ENCODE measurements around the gene TMEM86B.

The TMEM86B gene

DNA sequence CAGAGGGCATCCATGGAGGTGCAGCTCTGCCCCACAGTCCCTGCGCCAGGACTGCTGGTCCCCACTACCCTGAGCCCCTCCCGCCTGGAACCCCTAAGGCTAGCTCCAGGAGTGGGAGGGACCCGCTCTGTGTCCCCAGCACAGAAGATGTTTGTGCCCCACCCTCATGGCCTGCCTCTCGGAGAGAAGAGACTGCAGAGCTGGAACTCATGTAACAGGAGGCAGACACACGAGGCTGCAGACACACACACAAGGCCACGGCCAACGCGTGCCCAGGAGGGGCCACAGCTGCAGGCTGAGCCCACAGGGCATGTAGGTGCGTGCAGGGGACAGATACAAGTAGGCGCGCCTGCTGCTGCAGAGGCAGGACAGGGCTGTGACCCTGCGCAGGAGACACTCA lies 10.4 kb upstream of the TMEM86B start (continued):
- TF ChIP-seq, protein P1, sequence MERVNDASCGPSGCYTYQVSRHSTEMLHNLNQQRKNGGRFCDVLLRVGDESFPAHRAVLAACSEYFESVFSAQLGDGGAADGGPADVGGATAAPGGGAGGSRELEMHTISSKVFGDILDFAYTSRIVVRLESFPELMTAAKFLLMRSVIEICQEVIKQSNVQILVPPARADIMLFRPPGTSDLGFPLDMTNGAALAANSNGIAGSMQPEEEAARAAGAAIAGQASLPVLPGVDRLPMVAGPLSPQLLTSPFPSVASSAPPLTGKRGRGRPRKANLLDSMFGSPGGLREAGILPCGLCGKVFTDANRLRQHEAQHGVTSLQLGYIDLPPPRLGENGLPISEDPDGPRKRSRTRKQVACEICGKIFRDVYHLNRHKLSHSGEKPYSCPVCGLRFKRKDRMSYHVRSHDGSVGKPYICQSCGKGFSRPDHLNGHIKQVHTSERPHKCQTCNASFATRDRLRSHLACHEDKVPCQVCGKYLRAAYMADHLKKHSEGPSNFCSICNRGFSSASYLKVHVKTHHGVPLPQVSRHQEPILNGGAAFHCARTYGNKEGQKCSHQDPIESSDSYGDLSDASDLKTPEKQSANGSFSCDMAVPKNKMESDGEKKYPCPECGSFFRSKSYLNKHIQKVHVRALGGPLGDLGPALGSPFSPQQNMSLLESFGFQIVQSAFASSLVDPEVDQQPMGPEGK (tag by site-specific recombination; IDR thresholded peaks at IDR 0.05), result no peak

- H3K4me1 ChIP-seq (ENCODE audit: control insufficient read depth, insufficient read depth, low read length), result no peaks in the 10 kb centered on the region
- TF ChIP-seq ZNF350 (tag by site-specific recombination; IDR thresholded peaks at IDR 0.05) (no peak), ZBTB7A (tag by site-specific recombination; IDR thresholded peaks at IDR 0.05; ENCODE audit: low read depth) (no peak), ZNF530 (tag by site-specific recombination; IDR thresholded peaks at IDR 0.05; ENCODE audit: low read depth) (no peak), ZNF785 (tag by site-specific recombination; IDR thresholded peaks at IDR 0.05) (no peak), ZNF571 (tag by site-specific recombination; IDR thresholded peaks at IDR 0.05) (no peak), GLIS2 (tag by site-specific recombination; IDR thresholded peaks at IDR 0.05) (no peak), ZNF274 (IDR thresholded peaks at IDR 0.05; ENCODE audit: low read length) (no peak), ZNF274 (tag by site-specific recombination; IDR thresholded peaks at IDR 0.05; ENCODE audit: borderline replicate concordance) (no peak), ZEB2 (tag by site-specific recombination; IDR thresholded peaks at IDR 0.05) (no peak), ZSCAN30 (tag by site-specific recombination; IDR thresholded peaks at IDR 0.05) (no peak), ZNF423 (tag by site-specific recombination; IDR thresholded peaks at IDR 0.05) (no peak), ZNF433 (tag by site-specific recombination; IDR thresholded peaks at IDR 0.05; ENCODE audit: low read depth) (no peak), SALL2 (tag by site-specific recombination; IDR thresholded peaks at IDR 0.05; ENCODE audit: borderline replicate concordance) (no peak)
- TF ChIP-seq, protein P2, sequence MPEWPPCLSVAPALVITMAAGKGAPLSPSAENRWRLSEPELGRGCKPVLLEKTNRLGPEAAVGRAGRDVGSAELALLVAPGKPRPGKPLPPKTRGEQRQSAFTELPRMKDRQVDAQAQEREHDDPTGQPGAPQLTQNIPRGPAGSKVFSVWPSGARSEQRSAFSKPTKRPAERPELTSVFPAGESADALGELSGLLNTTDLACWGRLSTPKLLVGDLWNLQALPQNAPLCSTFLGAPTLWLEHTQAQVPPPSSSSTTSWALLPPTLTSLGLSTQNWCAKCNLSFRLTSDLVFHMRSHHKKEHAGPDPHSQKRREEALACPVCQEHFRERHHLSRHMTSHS (tag by site-specific recombination; IDR thresholded peaks at IDR 0.05), result no peak
- H3K36me3 ChIP-seq (ENCODE audit: control insufficient read depth in 2 of 2, insufficient read depth in 1 of 2, low read length in 2 of 2), result peaks cover 33 to 92% of the 10 kb centered on the region in 2 experiments
- CTCF ChIA-PET, result interaction anchor here (0.7 to 0.8 kb wide), 2 partner anchors 16 to 392 kb away, joined by 3 to 10 read pairs; no protein-coding TSS in a partner anchor
- H3K27ac ChIP-seq (ENCODE audit: extremely low read depth, low read depth, low read length), result no peak overlapping the region
- H3K4me3 ChIP-seq (ENCODE audit: low read depth, low read length), result no peak overlapping the region
- no peaks in the 10 kb centered on the region for H3K9me3 ChIP-seq (ENCODE audit: control insufficient read depth, insufficient read depth, low read depth, low read length)
- POLR2A ChIA-PET, result no interaction called here
Observed at GRCh38 chr19:55238030-55238429, 9.5 kb upstream of the TMEM86B start.

- TF ChIP-seq YY2 (tag by site-specific recombination; IDR thresholded peaks at IDR 0.05), result no peak
- no peak for TF ChIP-seq ZNF664 (tag by site-specific recombination; IDR thresholded peaks at IDR 0.05)
- no peak for TF ChIP-seq ATF2 (tag by site-specific recombination; IDR thresholded peaks at IDR 0.05; ENCODE audit: low read depth)
- CTCF ChIA-PET, result interaction anchor here (0.6 kb wide), 1 partner anchor 13 kb away, joined by 5 read pairs; no protein-coding TSS in a partner anchor
- POLR2A ChIA-PET, result interaction anchor here (0.6 kb wide), 1 partner anchor 39 kb away, joined by 4 read pairs; no protein-coding TSS in a partner anchor
Observed at GRCh38 chr19:55232986-55233385, 4.4 kb upstream of the TMEM86B start.

More at GRCh38 chr19:55232986-55233385, 4.4 kb upstream of the TMEM86B start:
- Histone ChIP-seq H3K27ac (ENCODE audit: extremely low read depth, low read depth, low read length) (no peak overlapping the region), H3K4me1 (ENCODE audit: control insufficient read depth, insufficient read depth, low read length) (no peaks in the 10 kb centered on the region), H3K4me3 (ENCODE audit: low read depth, low read length) (no peak overlapping the region), H3K36me3 (ENCODE audit: control insufficient read depth in 2 of 2, insufficient read depth in 1 of 2, low read length in 2 of 2) (peaks cover 25 to 92% of the 10 kb centered on the region in 2 experiments), H3K9me3 (ENCODE audit: control insufficient read depth, insufficient read depth, low read depth, low read length) (no peaks in the 10 kb centered on the region)
